H9 (cell line): ENCODE measurements around the gene PPCDC. TPM values are rescaled to one million over a fixed set of nuclear protein-coding genes. Genes with fewer than 3 reads are reported as not detected.

Experiments
- DNase-seq: peaks from one replicate; pipeline ENCODE4 v3.0.0-alpha.2; 2017
- H2AFZ ChIP-seq: one replicate; pipeline ENCODE4 v1.6.1; 2013; ENCODE audit warnings: mild to moderate bottlenecking, low read length, control low read depth, moderate library complexity
- H2AK5ac ChIP-seq: 2 replicates; pipeline ENCODE4 v1.6.1; 2013; ENCODE audit warnings: low read length, control low read depth, mixed read lengths; ENCODE audit not compliant: insufficient read length
- H2BK120ac ChIP-seq: one replicate; pipeline ENCODE4 v1.6.1; 2013; ENCODE audit warnings: low read depth, mild to moderate bottlenecking, low read length, control low read depth, inconsistent platforms; ENCODE audit not compliant: poor library complexity, severe bottlenecking
- H2BK12ac ChIP-seq: 2 replicates; pipeline ENCODE4 v1.6.1; 2013; ENCODE audit warnings: low read length, control low read depth, mixed read lengths, low read depth; ENCODE audit not compliant: insufficient read length
- H2BK15ac ChIP-seq: 2 replicates; pipeline ENCODE4 v1.6.1; 2013; ENCODE audit warnings: low read depth, low read length, control low read depth
- H2BK20ac ChIP-seq: one replicate; pipeline ENCODE4 v1.6.1; 2013; ENCODE audit warnings: low read depth, mild to moderate bottlenecking, low read length, control low read depth, inconsistent platforms; ENCODE audit not compliant: poor library complexity, severe bottlenecking
- H2BK5ac ChIP-seq: 2 replicates; pipeline ENCODE4 v1.6.1; 2013; ENCODE audit warnings: low read length, control low read depth, mixed read lengths; ENCODE audit not compliant: insufficient read length
- H3K14ac ChIP-seq: 2 replicates; pipeline ENCODE4 v1.6.1; 2013; ENCODE audit warnings: low read length, control low read depth; ENCODE audit not compliant: insufficient read depth
- H3K18ac ChIP-seq: 2 replicates; pipeline ENCODE4 v1.6.1; 2013; ENCODE audit warnings: low read depth, mild to moderate bottlenecking, mixed read lengths, low read length, control low read depth; ENCODE audit not compliant: insufficient read length
- H3K23ac ChIP-seq: 2 replicates; pipeline ENCODE4 v1.6.1; 2013; ENCODE audit warnings: low read length, control low read depth, mixed read lengths, low read depth; ENCODE audit not compliant: insufficient read length
- H3K23me2 ChIP-seq: 2 replicates; pipeline ENCODE4 v1.6.1; 2013; ENCODE audit warnings: low read depth, mild to moderate bottlenecking, mixed read lengths, low read length, control low read depth; ENCODE audit not compliant: insufficient read length, poor library complexity, severe bottlenecking
- H3K27ac ChIP-seq: 2 replicates; pipeline ENCODE4 v1.5.1; 2013; ENCODE audit warnings: low read length, control low read depth, mixed read lengths, low read depth; ENCODE audit not compliant: insufficient read length
- H3K27me3 ChIP-seq: 2 replicates; pipeline ENCODE4 v1.6.1; 2013; ENCODE audit warnings: low read length, control low read depth, inconsistent platforms; ENCODE audit not compliant: insufficient read depth
- H3K4ac ChIP-seq: 2 replicates; pipeline ENCODE4 v1.6.1; 2013; ENCODE audit warnings: low read depth, mild to moderate bottlenecking, control low read depth, inconsistent platforms, low read length, moderate library complexity
- H3K4me1 ChIP-seq: 2 replicates; pipeline ENCODE4 v1.6.1; 2013; ENCODE audit warnings: low read length, control low read depth, inconsistent platforms; ENCODE audit not compliant: insufficient read depth
- H3K4me2 ChIP-seq: 2 replicates; pipeline ENCODE4 v1.6.1; 2013; ENCODE audit warnings: low read length, control low read depth, mixed read lengths; ENCODE audit not compliant: insufficient read length, insufficient read depth
- H3K56ac ChIP-seq: 2 replicates; pipeline ENCODE4 v1.6.1; 2013; ENCODE audit warnings: low read depth, mild to moderate bottlenecking, mixed read lengths, low read length, control low read depth; ENCODE audit not compliant: insufficient read length
- H3K79me1 ChIP-seq: 2 replicates; pipeline ENCODE4 v1.6.1; 2013; ENCODE audit warnings: low read depth, mild to moderate bottlenecking, moderate library complexity, low read length, control low read depth, inconsistent platforms; ENCODE audit not compliant: insufficient read depth, poor library complexity, severe bottlenecking
- H3K79me2 ChIP-seq: 2 replicates; pipeline ENCODE4 v1.6.1; 2013; ENCODE audit warnings: low read length, control low read depth, inconsistent platforms; ENCODE audit not compliant: insufficient read depth
- H3K9ac ChIP-seq: 2 replicates; pipeline ENCODE4 v1.6.1; 2013; ENCODE audit warnings: low read length, control low read depth, mixed read lengths; ENCODE audit not compliant: insufficient read length; ENCODE audit errors: extremely low read depth
- H3K9me3 ChIP-seq: one replicate; pipeline ENCODE4 v1.6.1; 2013; ENCODE audit warnings: low read depth, low read length, inconsistent platforms; ENCODE audit not compliant: control insufficient read depth
- H3T11ph ChIP-seq: one replicate; pipeline ENCODE4 v1.6.1; 2013; ENCODE audit warnings: mild to moderate bottlenecking, low read length, control low read depth, inconsistent platforms
- H4K20me1 ChIP-seq: one replicate; pipeline ENCODE4 v1.6.1; 2013; ENCODE audit not compliant: control insufficient read depth, insufficient read length, insufficient read depth
- H4K5ac ChIP-seq: 2 replicates; pipeline ENCODE4 v1.6.1; 2013; ENCODE audit warnings: low read depth, mild to moderate bottlenecking, mixed read lengths, low read length, control low read depth; ENCODE audit not compliant: insufficient read length
- H4K8ac ChIP-seq: replicated peaks from 2 replicates; pipeline ENCODE4 v1.6.1; 2013; ENCODE audit warnings: low read length, control low read depth, mixed read lengths, low read depth; ENCODE audit not compliant: insufficient read length
- H4K91ac ChIP-seq: 2 replicates; pipeline ENCODE4 v1.6.1; 2013; ENCODE audit warnings: low read depth, mild to moderate bottlenecking, moderate library complexity, mixed read lengths, low read length, control low read depth; ENCODE audit not compliant: insufficient read length
- H3K27ac Mint-ChIP-seq, 3 experiments: 2 replicates in 2 of 3; 3 replicates in 1 of 3; pipeline ENCODE4 v1.8.0; 2020 to 2021; ENCODE audit warnings: mixed read lengths in 3 of 3, mild to moderate bottlenecking in 1 of 3, moderate library complexity in 1 of 3
- H3K27me3 Mint-ChIP-seq: 2 replicates; pipeline ENCODE4 v1.8.0; 2021; ENCODE audit warnings: low read depth, mild to moderate bottlenecking, moderate library complexity, mixed read lengths
- H3K36me3 Mint-ChIP-seq, 3 experiments: 2 replicates in 2 of 3; 3 replicates in 1 of 3; pipeline ENCODE4 v1.8.0; 2020 to 2021; ENCODE audit warnings: low read depth in 3 of 3, mixed read lengths in 3 of 3; ENCODE audit not compliant: insufficient read depth in 1 of 3
- H3K4me1 Mint-ChIP-seq, 2 experiments: 2 replicates each; pipeline ENCODE4 v1.8.0; 2020; ENCODE audit warnings: mixed read lengths in 2 of 2
- H3K4me3 Mint-ChIP-seq, 2 experiments: 2 replicates in 1 of 2; 3 replicates in 1 of 2; pipeline ENCODE4 v1.8.0; 2020 to 2021; ENCODE audit warnings: mild to moderate bottlenecking in 2 of 2, mixed read lengths in 2 of 2, moderate library complexity in 1 of 2
- H3K9me3 Mint-ChIP-seq, 2 experiments: 2 replicates in 1 of 2; 3 replicates in 1 of 2; pipeline ENCODE4 v1.8.0; 2020; ENCODE audit warnings: mild to moderate bottlenecking in 2 of 2, mixed read lengths in 2 of 2, moderate library complexity in 1 of 2
- CTCF ChIP-seq: fragments of 200-600 bp; sonication (generic); conservative IDR thresholded peaks from 3 replicates; pipeline ENCODE4 v1.8.0; 2021; ENCODE audit warnings: antibody characterized with exemption, mild to moderate bottlenecking
- WGBS: extraction: QIAGEN DNeasy Blood & Tissue Kit; methylation state at CpG from one replicate; pipeline ENCODE4 v1.1.7; 2013; ENCODE audit warnings: missing lambda C conversion rate, low lambda C conversion rate, mixed read lengths; ENCODE audit not compliant: insufficient read length; ENCODE audit errors: extremely low coverage; 5-methylcytosine and 5-hydroxymethylcytosine counted together
- total RNA-seq: library from RNA; stranded (reverse); gene quantifications from 2 replicates; pipeline ENCODE4 v1.2.1, GENCODE V29; 2021

PPCDC gene
- total RNA-seq, 1 experiment from 2014 or later: 17.6 TPM

- Mint-ChIP-seq H3K27ac (no peak overlapping the region), H3K27me3 (peaks cover 16% of the 10 kb centered on the region), H3K4me3 (no peak overlapping the region), H3K9me3 (peaks cover 0 to 7% of the 10 kb centered on the region in 2 experiments; a peak in 2 of 5 replicates), H3K36me3 (no peaks in the 10 kb centered on the region), H3K4me1 (no peaks in the 10 kb centered on the region; a peak in 1 of 4 replicates)
- Histone ChIP-seq H3K23me2 (no peaks in the 10 kb centered on the region), H3K23ac (no peak overlapping the region), H3K9ac (no peak overlapping the region), H3K14ac (no peak overlapping the region), H3K79me1 (no peaks in the 10 kb centered on the region), H2BK12ac (no peak overlapping the region), H2BK15ac (no peak overlapping the region), H4K5ac (no peak overlapping the region), H3K27ac (no peak overlapping the region), H2BK120ac (no peak overlapping the region), H3K4me2 (no peak overlapping the region), H3K4ac (no peak overlapping the region), H3K56ac (no peak overlapping the region), H3K9me3 (no peaks in the 10 kb centered on the region), H3K18ac (no peak overlapping the region), H2BK20ac (no peak overlapping the region), H3K79me2 (no peaks in the 10 kb centered on the region), H3K27me3 (no peaks in the 10 kb centered on the region), H2AFZ (no peak overlapping the region), H4K91ac (no peak overlapping the region), H4K20me1 (no peaks in the 10 kb centered on the region), H2AK5ac (no peak overlapping the region), H2BK5ac (no peak overlapping the region), H3T11ph (no peak overlapping the region), H4K8ac (no peak overlapping the region), H3K4me1 (no peaks in the 10 kb centered on the region)
- no peak for TF ChIP-seq CTCF
- no CpG with 5 or more reads among the region's 3 CpGs for WGBS
- DNase-seq: no peak
These were observed 49.8 kb downstream of the PPCDC start for GRCh38 chr15:75073197-75073596.
